HG03135 (cell line): ENCODE data around the gene ERRFI1.

Source experiments
- ATAC-seq: cut with Tn5 transposase; IDR thresholded peaks from one replicate; pipeline ENCODE4 v1.9.1; 2021; ENCODE audit warnings: mild to moderate bottlenecking, moderate library complexity; ENCODE audit not compliant: unreplicated experiment

Gene ERRFI1

DNA sequence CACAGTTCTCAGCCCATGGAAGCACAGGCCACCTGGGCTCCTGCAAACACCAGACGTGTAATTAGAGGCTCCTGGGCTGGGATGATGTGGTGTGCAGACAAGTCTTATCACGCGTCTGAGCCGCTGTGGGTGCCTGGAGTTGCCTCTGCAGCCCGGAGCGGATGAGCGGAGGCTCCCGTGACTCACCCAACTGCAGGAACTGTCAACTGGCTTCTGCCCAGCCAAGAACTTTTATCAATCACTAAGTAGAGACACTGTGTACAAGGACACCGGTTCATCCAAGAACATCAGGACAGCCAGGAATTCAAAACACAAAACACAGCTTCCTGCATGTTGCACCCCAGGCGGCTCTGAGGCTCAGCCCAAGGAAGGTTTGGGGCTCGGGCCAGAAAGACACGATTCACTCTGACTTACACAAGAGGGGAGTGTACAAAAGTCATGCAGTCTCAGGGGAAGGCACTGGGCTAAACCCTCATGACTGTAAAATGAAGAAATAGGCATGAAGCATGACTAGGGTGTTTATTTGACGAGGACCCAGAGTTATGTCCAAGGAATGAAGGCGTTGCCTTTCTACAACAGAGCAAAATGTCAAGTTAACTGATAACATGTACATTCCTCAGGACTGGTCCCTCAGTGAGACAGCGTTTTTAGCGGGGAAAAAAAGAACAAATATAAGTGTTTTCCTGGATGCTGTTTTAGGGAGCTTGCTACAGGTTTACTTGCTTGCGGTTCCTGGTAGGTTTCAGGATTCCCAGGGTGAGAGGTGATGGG is 21.1 kb downstream of the ERRFI1 start:
- ATAC-seq, result no peak

DNA sequence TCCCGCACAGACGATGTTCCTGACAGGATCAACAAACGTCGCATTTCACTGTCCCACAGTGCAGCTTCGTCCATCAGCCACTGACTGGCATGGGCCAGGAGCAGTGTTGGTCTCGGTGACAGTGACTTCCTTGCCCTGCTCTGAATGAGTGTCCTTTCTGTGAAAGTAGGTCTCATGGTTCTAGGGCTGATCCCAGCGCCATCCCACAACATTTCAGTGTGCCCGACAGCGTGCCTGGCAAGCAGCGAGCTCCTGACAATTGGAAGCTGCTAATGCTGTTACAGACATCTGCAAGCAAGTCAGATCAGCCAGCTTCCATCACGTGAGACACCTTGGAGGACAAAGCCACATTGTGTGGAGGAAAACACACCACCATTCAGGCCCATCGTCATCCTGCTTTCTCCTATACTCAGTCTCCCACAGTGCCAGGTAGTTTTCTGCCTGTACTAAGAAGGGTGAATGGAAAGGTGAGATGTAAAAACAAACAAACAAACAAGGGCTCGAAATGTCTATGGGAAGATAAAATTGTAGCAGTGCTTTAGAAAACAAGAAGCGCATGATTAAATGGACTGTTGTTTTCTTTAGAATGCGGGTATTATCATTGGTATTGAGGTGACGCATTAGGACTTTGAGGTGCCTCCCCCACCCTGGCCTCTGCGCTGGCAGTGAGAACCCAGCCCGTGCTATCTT is 21.9 kb downstream of the ERRFI1 start:
- ATAC-seq, result no peak

DNA sequence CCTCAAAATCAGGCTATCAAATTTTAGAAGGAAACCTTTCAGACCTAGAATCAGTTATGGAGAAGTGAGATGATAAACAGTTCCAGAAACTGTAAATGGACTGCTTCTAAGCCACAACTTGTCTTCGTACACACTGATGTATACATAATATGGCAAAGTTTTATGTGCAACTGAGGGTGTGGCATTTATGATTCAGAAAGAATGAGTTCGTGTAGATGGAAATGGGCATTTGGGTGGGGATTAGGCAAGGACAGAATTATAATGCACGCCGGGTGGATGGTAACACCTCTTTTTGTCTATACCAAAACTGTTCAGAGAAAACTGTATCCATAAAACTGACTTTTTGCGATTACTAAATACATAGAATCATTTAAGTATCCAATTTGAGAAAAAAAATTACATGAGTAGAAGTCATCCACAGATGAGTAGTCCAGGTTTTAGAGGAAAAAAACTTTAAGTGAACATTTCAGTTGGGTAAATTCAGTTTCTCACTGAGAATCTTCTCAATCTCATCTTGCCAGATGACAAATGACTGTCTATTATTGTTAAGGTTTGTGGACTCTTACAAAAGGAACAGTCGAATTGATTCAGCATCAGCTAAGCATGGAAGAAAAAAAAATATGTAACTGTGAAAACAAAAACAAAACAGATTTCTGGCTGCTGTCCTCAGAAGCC is 22.5 kb downstream of the ERRFI1 start:
- ATAC-seq, result no peak

DNA sequence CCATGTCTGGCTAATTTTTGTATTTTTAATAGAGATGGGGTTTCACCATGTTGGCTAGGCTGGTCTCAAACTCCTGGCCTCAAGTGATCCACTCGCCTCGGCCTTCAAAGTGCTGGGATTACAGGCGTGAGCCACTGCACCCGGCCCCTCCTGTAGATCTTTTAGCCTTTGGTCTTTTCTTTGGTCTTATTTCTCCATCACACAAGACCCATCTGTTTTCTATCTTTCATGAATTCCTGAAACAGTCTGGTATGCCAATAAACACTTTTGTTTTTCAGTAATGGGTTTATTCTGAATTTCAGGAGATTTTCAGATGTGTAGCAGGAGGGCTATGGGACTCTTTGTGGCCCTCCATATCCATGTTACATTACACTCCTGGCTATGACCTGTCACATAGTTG is 23.2 kb downstream of the ERRFI1 start:
- no peak for ATAC-seq

DNA sequence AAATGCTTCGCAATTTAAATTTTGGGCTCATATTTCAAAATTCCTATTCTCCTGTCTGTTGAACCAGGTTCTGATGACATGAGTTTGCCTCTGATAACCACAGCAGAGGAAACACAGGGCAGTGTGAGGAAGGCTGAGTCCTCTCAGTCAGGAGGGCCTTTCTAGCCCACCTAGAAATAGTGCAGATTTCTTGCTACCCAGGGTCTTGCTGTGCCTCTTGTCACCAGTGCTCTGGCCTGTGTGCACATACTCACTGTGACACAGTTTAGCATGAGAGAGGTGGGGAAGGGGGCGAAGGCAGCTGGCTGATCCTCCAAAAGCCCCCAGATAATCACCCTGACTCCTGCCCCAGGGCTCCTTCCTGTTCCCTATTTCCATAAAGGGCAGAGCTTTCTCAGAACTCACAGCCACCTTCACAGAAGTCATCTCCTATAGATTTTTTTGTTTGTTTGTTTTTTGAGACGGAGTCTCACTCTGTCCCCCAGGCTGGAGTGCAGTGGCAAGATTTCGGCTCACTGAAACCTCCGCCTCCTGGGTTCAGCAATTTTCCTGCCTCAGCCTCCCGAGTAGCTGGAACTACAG is 23.7 kb downstream of the ERRFI1 start:
- ATAC-seq, result no peak

DNA sequence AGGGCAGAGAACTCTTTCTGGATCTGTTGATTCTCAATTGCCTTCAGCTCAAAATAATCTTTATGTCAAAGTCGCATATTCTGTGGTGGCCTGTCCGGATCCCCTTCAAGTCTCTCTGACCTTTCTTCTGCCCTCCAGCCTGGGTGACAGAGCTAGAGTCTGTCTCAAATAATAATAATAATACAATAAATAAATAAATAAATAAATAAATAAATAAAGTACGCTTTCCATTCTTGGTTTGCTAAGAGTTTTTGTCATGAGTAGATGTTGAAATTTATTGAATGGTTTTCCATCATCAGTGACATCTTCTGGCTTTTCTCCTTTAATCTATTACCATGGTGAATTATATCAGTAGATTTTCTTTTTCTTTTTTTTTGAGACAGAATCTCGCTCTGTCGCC is 30.7 kb downstream of the ERRFI1 start:
- no peak for ATAC-seq

DNA sequence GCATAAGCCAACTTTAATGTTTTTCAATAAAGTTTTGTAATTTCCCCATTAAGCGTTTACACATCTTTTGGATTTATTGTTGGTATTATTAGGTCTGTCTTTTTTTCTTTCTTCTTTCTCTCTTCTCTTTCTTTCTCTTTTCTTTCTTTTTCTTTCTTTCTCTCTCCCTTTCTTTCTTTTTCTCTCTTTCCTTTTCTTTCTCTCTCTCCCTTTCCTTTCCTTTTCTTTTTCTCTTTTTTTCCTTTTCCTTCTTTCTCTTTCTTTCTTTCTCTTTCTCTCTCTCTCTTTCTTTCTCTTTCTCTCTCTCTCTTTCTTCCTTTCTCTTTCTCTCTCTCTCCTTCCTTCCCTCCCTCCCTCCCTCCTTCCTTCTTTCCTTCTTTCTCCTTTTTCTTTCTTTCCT is 31.3 kb downstream of the ERRFI1 start:
- no peak for ATAC-seq

DNA sequence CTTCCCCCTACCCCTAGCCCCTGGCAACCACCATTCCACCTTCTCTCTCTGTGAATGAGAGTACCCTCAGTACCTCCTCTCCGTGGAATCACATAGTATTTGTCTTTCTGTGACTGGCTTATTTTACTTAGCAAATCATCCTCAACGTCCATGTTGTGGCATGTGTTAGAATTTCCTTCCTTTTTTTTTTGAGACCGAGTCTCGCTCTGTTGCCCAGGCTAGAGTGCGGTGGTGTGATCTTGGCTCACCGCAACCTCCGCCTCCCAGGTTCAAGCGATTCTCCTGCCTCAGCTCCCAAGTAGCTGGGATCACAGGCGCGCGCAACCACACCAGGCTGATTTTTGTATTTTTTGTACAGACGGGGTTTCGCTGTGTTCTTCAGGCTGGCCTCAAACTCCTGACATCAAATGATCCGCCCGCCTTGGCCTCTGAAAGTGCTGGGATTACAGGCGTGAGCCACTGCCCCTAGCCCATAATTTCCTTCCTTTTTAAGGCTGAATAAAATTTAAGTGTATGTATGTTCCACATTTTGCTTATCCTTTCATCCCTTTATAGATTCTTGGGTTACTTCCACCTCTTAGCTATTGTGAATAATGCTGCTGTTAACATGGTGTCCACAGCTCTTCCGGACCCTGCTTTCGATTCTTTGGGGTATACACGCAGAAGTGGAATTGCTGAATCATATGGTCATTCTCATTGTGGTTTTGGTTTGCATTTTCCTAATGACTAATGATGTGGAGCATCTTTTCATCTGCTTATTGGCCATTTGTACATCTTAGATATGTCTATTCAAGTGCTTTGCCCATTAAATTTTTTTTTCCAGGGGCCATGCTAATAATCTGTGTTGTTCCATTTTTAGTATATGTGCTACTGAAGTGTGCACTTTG is 32.3 kb downstream of the ERRFI1 start:
- peak; percentile 72 for ATAC-seq

DNA sequence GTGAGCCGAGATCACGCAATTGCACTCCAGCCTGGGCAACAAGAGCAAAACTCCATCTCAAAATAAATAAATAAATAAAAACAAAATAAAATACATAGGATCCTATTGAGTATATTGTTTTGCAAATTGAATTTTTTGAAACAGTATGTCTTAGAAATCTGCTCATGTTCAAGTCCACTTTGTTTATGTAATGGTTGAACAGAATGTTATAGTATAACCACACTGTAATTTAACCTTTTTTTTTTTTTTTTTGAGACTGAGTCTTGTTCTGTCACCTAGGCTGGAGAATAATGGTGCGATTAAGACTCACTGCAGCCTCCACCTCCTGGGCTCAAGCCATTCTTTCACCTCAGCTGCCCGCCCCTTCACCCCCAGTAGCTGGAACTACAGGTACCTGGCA is 33.2 kb downstream of the ERRFI1 start:
- ATAC-seq, result no peak

DNA sequence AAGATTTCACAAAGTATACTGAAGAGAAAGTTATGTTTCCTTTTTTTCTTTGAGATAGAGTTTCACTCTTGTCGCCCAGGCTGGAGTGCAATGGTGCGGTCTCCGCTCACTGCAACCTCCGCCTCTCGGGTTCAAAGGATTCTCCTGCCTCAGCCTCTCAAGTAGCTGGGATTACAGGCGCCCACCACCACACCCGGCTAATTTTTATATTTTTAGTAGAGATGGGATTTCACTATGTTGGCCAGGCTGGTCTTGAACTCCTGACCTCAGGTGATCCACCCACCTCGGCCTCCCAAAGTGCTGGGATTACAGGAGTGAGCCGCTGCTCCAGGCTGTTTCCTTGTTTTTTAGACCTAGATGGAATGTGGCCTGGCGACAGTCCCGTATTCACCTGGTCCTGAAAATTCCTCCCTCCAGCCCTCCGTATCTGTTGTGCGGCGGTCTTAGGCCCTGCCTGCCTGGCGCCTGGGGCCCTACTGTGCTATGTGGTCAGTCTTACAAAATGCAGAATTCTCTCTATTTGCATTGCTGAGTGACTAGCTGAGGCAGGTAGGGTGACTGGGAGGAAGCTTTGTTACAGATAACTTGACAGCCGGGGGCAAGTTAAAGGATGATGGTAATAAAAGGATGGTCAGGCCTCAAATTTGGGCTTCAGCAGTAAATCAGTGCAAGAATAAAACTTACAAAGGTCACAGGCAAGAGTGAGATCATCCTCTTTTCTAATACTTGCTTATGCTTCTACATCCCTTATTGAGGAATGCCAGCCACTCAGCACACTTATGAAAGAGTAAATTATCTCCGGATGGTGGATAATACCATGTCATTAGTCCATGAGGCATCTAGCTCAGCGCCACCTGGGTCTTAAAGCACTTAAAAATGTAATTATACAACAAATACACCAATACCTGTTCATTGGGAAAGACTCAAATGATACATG is 34.3 kb downstream of the ERRFI1 start:
- ATAC-seq, result no peak

DNA sequence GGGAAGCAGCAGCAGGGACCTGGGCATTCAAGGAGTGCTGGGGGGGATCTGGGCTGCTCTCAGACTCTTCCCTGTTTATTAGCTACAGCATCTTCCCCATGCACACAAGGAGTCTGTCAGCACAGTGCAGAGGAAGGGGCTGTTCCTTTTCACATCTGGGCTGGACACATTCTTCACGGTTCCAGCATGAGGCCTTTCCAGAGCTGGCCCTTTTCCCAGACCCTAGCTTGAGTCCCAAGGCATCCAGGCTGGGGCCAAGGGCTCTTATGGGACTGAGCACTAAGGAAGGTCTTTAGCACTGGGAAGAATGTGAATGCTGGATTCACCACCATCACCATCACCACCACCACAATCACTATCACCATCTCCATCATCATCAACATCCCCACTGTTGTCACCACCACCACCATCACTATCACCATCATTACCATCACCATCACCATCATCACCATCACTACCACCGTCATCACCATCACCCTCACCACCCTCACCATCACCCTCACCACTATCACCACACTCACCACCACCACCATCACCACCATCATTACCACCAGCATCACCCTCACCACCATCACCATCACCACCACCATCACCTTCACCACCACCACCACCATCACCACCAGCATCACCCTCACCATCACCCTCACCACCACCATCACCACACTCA is 36.2 kb downstream of the ERRFI1 start:
- no peak for ATAC-seq

DNA sequence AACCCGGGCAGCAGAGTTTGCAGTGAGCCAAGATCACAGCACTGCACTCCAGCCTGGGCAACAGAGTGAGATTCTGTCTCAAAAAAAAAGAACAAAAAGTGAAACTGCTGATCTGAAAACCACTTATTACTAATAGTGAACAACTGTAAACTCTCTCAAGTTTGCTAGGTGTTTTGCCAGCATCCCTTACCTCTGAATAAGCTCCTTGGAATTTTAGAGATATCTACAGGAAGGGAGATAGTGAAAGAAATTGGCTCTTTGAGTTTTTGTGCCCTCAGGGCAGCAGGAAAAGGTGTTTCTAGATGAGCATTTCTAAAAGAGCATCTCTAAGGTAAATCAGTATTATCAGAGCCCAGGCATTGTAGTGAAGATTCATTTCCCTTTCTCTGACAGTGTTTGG is 37.5 kb downstream of the ERRFI1 start:
- no peak for ATAC-seq

DNA sequence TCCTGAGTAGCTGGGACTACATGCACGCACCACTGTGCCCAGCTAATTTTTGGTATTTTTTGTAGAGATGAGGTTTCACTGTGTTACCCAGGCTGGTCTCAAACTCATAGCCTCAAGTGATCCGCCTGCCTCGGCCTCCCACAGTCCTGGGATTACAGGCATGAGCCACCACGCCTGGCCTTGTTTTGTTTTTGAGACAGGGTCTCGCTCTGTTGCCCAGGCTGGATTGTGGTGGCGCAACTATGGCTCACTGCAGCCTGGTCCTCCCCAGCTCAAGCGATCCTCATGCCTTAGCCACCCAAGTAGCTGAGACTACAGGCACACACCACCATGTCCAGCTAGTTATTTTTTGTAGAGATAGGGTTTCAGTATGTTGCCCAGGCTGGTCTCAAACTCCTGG is 38.6 kb downstream of the ERRFI1 start:
- no peak for ATAC-seq

DNA sequence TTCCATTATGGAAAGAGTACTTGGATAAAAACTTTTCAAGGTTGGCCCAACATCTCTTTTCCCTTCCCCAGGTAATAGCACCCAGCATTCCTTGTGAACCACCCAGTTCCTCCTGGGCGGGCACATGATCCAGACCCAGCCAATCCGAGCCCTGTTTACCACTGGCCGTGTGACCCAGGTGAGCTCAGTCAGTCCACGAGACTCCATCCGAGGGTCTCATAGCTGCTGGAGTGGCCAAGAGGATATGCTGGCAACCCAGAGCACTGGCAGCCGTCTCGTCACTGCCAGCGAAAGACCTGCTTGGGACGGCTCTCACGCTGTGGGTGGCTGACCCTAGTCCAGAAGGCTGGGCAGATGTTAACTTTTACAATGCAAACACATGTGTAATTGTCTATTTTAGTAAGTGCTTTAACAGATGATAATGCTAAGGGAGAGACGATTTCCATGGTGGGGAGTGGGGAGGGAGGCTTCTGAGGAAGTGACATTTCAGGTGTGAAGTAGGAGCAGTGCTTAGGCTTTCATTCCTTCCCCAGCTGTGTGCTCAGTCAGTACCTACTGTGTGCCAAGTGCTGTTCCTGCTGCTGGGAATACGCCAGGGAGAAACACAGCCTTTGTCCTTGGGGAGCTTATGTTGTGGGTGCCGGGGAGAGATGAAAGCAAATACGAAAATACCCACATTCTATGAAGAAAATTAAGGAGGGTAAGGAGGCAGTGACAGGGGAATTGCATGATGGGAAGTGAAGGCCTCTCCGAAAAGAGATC is 40.1 kb downstream of the ERRFI1 start:
- no peak for ATAC-seq

DNA sequence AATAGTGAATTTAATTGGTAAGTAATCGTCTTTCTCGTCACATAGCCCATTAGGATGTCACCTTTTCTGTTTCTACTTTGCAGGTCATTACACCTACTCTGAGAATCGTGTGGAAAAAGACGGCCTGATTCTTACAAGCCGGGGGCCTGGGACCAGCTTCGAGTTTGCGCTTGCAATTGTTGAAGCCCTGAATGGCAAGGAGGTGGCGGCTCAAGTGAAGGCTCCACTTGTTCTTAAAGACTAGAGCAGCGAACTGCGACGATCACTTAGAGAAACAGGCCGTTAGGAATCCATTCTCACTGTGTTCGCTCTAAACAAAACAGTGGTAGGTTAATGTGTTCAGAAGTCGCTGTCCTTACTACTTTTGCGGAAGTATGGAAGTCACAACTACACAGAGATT is 41.3 kb downstream of the ERRFI1 start:
- ATAC-seq, result no peak

DNA sequence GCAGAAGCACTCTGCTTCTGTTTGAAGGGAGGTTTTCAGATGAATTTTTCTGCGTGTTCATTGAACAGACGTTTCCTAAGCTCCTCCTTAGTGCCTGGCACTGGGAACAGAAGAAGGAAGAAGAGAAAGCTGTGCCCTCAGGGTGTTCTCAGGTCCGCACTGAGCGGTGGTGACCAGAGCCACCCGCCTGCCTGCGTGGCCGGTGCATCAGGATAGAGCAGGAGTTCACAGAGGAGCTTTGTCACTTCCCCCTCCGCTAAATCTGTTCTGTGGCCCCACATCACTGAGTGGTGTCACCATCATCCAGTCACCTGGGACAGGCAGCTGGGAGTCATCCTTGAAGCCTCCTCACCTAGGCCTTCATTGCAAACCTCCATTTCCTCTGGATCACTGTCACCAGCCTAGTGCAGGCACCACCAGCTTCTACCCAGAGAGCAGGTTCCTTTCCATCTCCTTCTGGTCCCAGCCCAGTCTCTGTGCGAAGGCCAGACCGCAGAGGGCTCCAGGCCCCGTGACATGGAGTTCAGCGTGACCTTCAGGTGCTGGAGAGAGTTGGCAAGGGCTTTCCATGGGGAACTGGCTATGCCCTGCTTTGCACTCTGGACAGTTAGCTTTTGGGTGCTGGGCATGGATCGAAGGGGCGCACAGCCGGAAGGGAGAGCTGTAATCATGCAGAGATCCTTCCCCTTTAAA is 42.9 kb downstream of the ERRFI1 start:
- no peak for ATAC-seq

DNA sequence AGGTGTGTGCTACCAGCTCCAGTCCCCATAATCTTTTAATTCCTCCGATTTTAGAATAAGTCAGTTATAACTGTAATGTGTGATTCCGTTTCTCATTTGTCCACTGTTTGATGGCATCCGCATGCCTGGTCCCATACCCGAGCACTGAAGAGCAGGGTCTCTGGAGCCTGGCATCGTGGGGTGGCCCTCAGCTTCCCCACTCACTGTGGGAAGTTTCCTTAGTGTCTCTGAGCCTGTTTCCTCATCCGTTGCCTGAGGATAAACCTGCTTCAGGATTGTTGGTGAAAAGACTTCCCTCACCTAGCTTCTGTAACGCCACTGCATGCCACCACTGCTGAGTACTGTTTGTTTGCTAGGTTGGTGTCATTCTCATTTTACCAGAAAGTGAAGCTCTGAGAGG is 45.1 kb downstream of the ERRFI1 start:
- ATAC-seq, result no peak
